Thyroid gland (tissue), 4 donors: Measurements from ENCODE around the gene TRAPPC6A. TPM values are rescaled to one million over a fixed set of nuclear protein-coding genes. Genes with fewer than 3 reads are reported as not detected.
A peak's percentile ranks its signal among the peaks of the same experiment; 100 is the strongest.

Experiments
- DNase-seq, 2 donors: peaks; one replicate each; pipeline ENCODE4 v3.0.0-alpha.2; 2019
- H3K27ac ChIP-seq, 3 donors: fragments of 200-600 bp; sonication (generic); 1 replicate in 2 of 3; 2 replicates in 1 of 3; pipeline ENCODE4 v1.5.1; 2016 to 2019; ENCODE audit warnings: mild to moderate bottlenecking in 1 of 3, moderate library complexity in 1 of 3
- H3K27me3 ChIP-seq: fragments of 200-600 bp; sonication (generic); one replicate; pipeline ENCODE4 v1.5.1; 2019
- H3K36me3 ChIP-seq, 2 donors: fragments of 200-600 bp; sonication (generic); one replicate each; pipeline ENCODE4 v1.5.1; 2016 to 2019
- H3K4me1 ChIP-seq, 2 donors: fragments of 200-600 bp; sonication (generic); one replicate each; pipeline ENCODE4 v1.5.1; 2017 to 2019
- H3K4me3 ChIP-seq, 3 donors: fragments of 200-600 bp; sonication (generic); replicated peaks in 1 of 3; 1 replicate in 2 of 3; 2 replicates in 1 of 3; pipeline ENCODE4 v1.5.1; 2016; ENCODE audit warnings: mild to moderate bottlenecking in 1 of 3
- H3K9me3 ChIP-seq: fragments of 200-600 bp; sonication (generic); one replicate; pipeline ENCODE4 v1.5.1; 2017
- POLR2A ChIP-seq, 2 donors: fragments of 450-650 bp; IDR thresholded peaks; one replicate each; pipeline ENCODE4 v1.6.1; 2017; ENCODE audit warnings: antibody characterized with exemption in 2 of 2, mild to moderate bottlenecking in 2 of 2, moderate library complexity in 1 of 2
- WGBS, 2 donors: methylation state at CpG; one replicate each; pipeline ENCODE4 v1.1.5; 2017; 5-methylcytosine and 5-hydroxymethylcytosine counted together
- intact Hi-C: fragments of 100-400 bp; cut with DNase I; formaldehyde crosslinking; loops from one replicate; pipeline ENCODE4 v1.15.1; 2023
- total RNA-seq, 4 donors: library from RNA; depleted of rRNA; stranded (reverse); fragments of >200 nt; gene quantifications; one replicate each; pipeline ENCODE4 v1.2.3, GENCODE V29; 2016
- TF ChIP-seq, protein P1 (sequence below), 6 experiments: fragments of 200-600 bp in 3 of 6; fragments of 450-650 bp in 3 of 6; sonication (generic) in 3 of 6; IDR thresholded peaks; one replicate each; pipeline ENCODE4 v1.5.1; 2016 to 2019; ENCODE audit warnings: antibody characterized with exemption in 6 of 6, mild to moderate bottlenecking in 2 of 6, inconsistent platforms in 1 of 6, moderate library complexity in 1 of 6

The TRAPPC6A gene
- total RNA-seq, 4 donors from 2014 or later: 25.0 to 53.3 (median 38.8) TPM

DNA sequence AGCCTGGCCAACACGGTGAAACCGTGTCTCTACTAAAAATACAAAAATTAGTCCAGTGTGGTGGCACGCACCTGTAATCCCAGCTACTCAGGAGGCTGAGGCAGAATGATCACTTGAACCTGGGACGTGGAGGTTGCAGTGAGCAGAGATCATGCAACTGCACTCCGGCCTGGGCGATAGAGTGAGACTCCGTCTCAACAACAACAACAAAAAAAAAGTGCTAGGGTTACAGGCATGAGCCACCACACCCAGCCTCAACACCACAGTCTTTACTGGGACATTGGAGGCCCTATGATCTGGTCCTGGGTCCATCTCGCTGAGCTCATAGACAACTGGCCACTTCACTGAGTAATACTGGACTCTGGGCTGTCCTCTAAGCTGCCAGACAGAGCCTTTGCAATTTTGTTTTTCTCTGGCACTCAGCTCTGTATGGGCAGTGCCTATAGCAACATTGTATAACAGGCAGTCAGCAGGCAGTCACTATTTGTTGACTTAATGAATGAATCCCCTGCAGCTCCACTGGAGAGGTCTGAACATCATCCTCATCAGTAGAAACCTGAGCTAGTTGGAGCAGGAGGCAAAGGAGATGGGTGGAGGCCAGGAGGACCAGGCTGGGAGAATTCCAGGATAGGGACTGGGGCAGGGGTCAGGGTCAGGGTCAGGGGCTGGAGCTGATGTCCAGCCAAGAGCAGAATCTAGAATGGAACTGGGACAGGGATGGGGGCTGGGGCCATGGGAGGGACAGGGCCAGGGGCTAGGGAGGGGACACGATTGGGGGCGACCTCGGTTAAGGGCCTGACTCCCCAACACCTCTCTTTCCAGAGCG lies 8.7 kb upstream of the TRAPPC6A start:
- Histone ChIP-seq H3K36me3 (no peaks in the 10 kb centered on the region), H3K9me3 (no peaks in the 10 kb centered on the region), H3K27me3 (no peaks in the 10 kb centered on the region), H3K27ac (no peak overlapping the region), H3K4me3 (no peak overlapping the region), H3K4me1 (no peaks in the 10 kb centered on the region)
- WGBS, 2 donors: 83 to 92% methylated on average over 12 of the region's 12 CpGs
- no peak for DNase-seq
- TF ChIP-seq, protein P1, sequence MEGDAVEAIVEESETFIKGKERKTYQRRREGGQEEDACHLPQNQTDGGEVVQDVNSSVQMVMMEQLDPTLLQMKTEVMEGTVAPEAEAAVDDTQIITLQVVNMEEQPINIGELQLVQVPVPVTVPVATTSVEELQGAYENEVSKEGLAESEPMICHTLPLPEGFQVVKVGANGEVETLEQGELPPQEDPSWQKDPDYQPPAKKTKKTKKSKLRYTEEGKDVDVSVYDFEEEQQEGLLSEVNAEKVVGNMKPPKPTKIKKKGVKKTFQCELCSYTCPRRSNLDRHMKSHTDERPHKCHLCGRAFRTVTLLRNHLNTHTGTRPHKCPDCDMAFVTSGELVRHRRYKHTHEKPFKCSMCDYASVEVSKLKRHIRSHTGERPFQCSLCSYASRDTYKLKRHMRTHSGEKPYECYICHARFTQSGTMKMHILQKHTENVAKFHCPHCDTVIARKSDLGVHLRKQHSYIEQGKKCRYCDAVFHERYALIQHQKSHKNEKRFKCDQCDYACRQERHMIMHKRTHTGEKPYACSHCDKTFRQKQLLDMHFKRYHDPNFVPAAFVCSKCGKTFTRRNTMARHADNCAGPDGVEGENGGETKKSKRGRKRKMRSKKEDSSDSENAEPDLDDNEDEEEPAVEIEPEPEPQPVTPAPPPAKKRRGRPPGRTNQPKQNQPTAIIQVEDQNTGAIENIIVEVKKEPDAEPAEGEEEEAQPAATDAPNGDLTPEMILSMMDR (IDR thresholded peaks at IDR 0.05): no peak
- intact Hi-C loops: no loop called here

DNA sequence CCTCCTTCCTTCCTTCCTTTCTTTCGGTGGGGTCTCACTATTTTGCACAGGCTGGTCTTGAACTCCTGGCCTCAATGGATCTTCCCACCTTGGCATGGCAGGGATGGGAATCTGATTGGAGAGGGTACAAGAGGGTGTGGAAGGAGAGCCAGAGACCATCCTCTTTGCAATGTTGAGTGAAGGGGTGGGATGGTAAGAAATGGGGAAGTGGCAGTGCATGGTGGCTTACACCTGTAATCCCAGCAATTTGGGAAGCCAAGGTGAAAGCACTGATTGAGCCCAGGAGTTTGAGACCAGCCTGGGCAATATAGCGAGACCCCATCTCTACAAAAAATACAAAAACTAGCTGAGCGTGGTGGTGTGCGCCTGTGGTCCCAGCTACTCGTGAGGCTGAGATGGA lies 6.1 kb upstream of the TRAPPC6A start:
- intact Hi-C loops: no loop called here
- H3K36me3 ChIP-seq: no peaks in the 10 kb centered on the region
- DNase-seq: no peak
- H3K4me1 ChIP-seq: peaks cover 7 to 14% of the 10 kb centered on the region in 2 donors
- 91 to 92% methylated on average over 5 of the region's 5 CpGs for WGBS, 2 donors
- no peak overlapping the region for H3K4me3 ChIP-seq
- no peaks in the 10 kb centered on the region for H3K27me3 ChIP-seq
- no peaks in the 10 kb centered on the region for H3K9me3 ChIP-seq
- TF ChIP-seq, protein P1 (IDR thresholded peaks at IDR 0.05): no peak
- no peak for TF ChIP-seq POLR2A (IDR thresholded peaks at IDR 0.05)
- H3K27ac ChIP-seq: no peak overlapping the region

DNA sequence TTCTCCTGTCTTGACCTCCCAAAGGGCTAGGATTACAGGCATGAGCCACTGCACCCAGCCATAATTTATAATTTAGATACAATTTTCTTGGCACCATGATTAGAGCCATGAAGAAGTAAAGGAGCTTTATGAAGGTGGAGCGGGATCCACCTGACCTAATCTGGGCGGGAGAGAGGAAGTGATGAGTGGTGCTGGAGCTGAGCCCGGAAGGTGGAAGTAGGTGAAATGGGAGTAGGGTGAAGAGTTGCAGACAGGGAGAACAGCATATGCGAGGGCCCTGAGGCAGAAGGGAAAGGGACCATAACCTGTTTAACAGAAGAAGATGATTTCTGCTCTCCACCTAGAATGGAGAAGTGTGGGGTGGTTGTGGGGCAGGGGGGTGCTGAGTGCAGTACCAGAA lies 4.7 kb upstream of the TRAPPC6A start:
- 82 to 90% methylated on average over 4 of the region's 4 CpGs for WGBS, 2 donors
- no peak overlapping the region for H3K4me3 ChIP-seq

DNA sequence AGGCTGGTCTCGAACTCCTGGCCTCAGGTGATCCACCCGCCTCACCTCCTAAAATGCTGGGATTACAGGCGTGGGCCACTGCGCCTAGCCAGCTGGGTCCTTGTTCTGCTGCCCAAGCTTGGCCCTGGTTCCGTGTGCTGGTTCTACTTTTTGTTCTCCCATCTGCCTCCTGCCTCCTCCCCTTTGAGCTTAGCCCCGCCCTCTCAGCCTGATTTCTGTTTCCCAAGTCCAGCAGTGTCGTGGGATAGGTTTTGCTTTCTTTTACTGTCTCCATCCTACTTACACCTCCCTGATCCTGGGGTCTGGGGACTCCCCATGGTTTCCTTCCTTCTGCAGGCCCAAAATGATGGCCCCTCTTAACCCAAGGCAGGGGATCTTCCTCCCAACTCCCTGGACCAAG lies 2.9 kb upstream of the TRAPPC6A start:
- Histone ChIP-seq H3K4me1 (peaks cover 15 to 25% of the 10 kb centered on the region in 2 donors), H3K9me3 (no peaks in the 10 kb centered on the region), H3K36me3 (no peaks in the 10 kb centered on the region), H3K27me3 (no peaks in the 10 kb centered on the region), H3K4me3 (no peak overlapping the region), H3K27ac (no peak overlapping the region)
- no peak for DNase-seq
- 90 to 91% methylated on average over 7 of the region's 7 CpGs for WGBS, 2 donors
- TF ChIP-seq, protein P1 (IDR thresholded peaks at IDR 0.05): no peak
- TF ChIP-seq POLR2A (IDR thresholded peaks at IDR 0.05): no peak
- intact Hi-C loops: loop anchor here (2.0 kb wide), 1 partner anchor 94 kb away; no protein-coding TSS in a partner anchor

More for the DNA sequence above, 4.7 kb upstream of the TRAPPC6A start:
- TF ChIP-seq POLR2A (IDR thresholded peaks at IDR 0.05): no peak
- TF ChIP-seq, protein P1 (IDR thresholded peaks at IDR 0.05): no peak
- peaks cover 7 to 14% of the 10 kb centered on the region in 2 donors for H3K4me1 ChIP-seq
- H3K27me3 ChIP-seq: no peaks in the 10 kb centered on the region
- no peaks in the 10 kb centered on the region for H3K9me3 ChIP-seq
- no peaks in the 10 kb centered on the region for H3K36me3 ChIP-seq
- intact Hi-C loops: no loop called here
- no peak overlapping the region for H3K27ac ChIP-seq
- no peak for DNase-seq

DNA sequence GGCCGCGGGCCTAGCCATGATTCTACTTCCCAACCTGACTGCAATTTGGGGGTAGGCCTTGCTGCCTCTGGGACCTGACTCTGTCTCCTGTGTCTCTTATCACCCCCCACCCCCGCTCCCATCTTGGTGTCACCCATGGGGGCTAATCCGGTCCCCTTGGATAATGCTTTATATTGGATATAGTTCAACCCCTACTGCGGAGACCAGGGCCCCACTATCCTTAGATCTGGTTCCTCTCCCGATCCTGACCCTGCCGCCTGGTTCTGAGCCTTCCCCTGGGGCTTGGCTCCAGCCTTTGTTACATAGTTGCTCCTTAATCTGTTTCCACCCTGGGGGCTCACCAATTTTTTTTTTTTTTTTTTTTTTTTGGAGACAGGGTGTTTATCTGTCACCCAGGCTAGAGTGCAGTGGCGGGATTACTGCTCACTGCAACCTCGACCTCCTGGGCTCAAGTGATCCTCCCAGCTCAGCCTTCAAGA lies 1.9 kb upstream of the TRAPPC6A start:
- TF ChIP-seq, protein P1 (IDR thresholded peaks at IDR 0.05): no peak
- TF ChIP-seq POLR2A (IDR thresholded peaks at IDR 0.05): no peak
- peaks cover 15 to 25% of the 10 kb centered on the region in 2 donors for H3K4me1 ChIP-seq
- no peaks in the 10 kb centered on the region for H3K9me3 ChIP-seq
- H3K36me3 ChIP-seq: no peaks in the 10 kb centered on the region
- WGBS, 2 donors: 63 to 73% methylated on average over 7 to 9 of the region's 9 CpGs
- H3K4me3 ChIP-seq: peak overlapping the region in 1 of 3 donors; percentile 75
- no peak overlapping the region for H3K27ac ChIP-seq
- H3K27me3 ChIP-seq: no peaks in the 10 kb centered on the region
- intact Hi-C loops: loop anchor here (2.0 kb wide), 1 partner anchor 93 kb away; no protein-coding TSS in a partner anchor
- DNase-seq: no peak
